Keratinocyte (primary cell): ENCODE results near the gene NIT1.

Experiments used
- CTCF ChIP-seq, 3 experiments: IDR thresholded peaks in 1 of 3; conservative IDR thresholded peaks in 1 of 3; optimal IDR thresholded peaks in 1 of 3; 2 replicates in 2 of 3; 3 replicates in 1 of 3; pipeline versions ENCODE3 to v1.5.1; 2011; ENCODE audit warnings: low read length in 3 of 3, mild to moderate bottlenecking in 3 of 3, moderate library complexity in 2 of 3, control low read depth in 1 of 3, inconsistent platforms in 1 of 3; ENCODE audit not compliant: insufficient read depth in 2 of 3; ENCODE audit errors: extremely low read depth in 1 of 3
- EZH2 ChIP-seq: IDR thresholded peaks from one replicate; pipeline ENCODE4 v1.6.1; 2012; ENCODE audit warnings: inconsistent platforms, mild to moderate bottlenecking, low read length, moderate library complexity

GRCh38 chr1:161133220-161133740, 15.4 kb downstream of the NIT1 start:
- TF ChIP-seq CTCF (optimal IDR thresholded peaks at IDR 0.05 in 1 of 3, IDR thresholded peaks at IDR 0.05 in 1 of 3, conservative IDR thresholded peaks at IDR 0.05 in 1 of 3; ENCODE audit: extremely low read depth in 1 of 3, insufficient read depth in 2 of 3, low read length in 3 of 3) (no peak), EZH2 (no peak)
